Lower lobe of right lung (tissue), 2 donors: ENCODE measurements around the gene UBE2M. TPM values are rescaled to one million over a fixed set of nuclear protein-coding genes. Genes with fewer than 3 reads are reported as not detected.

Source experiments
- ATAC-seq, 2 donors: fragments of 200-7000 bp; cut with Tn5 transposase; one replicate each; pipeline ENCODE4 v1.9.1; 2020 to 2022; ENCODE audit warnings: mild to moderate bottlenecking in 2 of 2, moderate library complexity in 2 of 2
- DNase-seq: peaks from one replicate; pipeline ENCODE4 v3.0.0-alpha.2; 2020
- H3K27ac ChIP-seq: fragments of 200-600 bp; one replicate; pipeline ENCODE4 v1.8.0; 2022
- H3K27me3 ChIP-seq: fragments of 200-600 bp; one replicate; pipeline ENCODE4 v1.8.0; 2022; ENCODE audit warnings: low read depth
- H3K36me3 ChIP-seq: fragments of 200-600 bp; one replicate; pipeline ENCODE4 v1.8.0; 2022; ENCODE audit warnings: mild to moderate bottlenecking
- H3K4me1 ChIP-seq: fragments of 200-600 bp; one replicate; pipeline ENCODE4 v1.8.0; 2022
- H3K4me3 ChIP-seq: fragments of 200-600 bp; one replicate; pipeline ENCODE4 v1.8.0; 2022; ENCODE audit warnings: mild to moderate bottlenecking
- H3K9me3 ChIP-seq: fragments of 200-600 bp; one replicate; pipeline ENCODE4 v1.8.0; 2022
- CTCF ChIP-seq: fragments of 200-600 bp; IDR thresholded peaks from one replicate; pipeline ENCODE4 v1.8.0; 2022; ENCODE audit warnings: antibody characterized with exemption, mild to moderate bottlenecking
- intact Hi-C: fragments of 100-400 bp; cut with DNase I; formaldehyde crosslinking; loops from one replicate; pipeline ENCODE4 v1.11.0; 2022
- total RNA-seq: library from RNA; stranded (reverse); fragmentation: NEBNext Ultra II Directional; extraction: Animal tissue kit (Norgen Biotek cat#: 25700); gene quantifications from one replicate; pipeline ENCODE4 v1.2.1, GENCODE V29; 2021
- donor health status: DM: no; HTN: yes; CAD: no; lungs with severe emphysema.

The UBE2M gene
- total RNA-seq, 1 donor from 2014 or later = 50.4 TPM

DNA sequence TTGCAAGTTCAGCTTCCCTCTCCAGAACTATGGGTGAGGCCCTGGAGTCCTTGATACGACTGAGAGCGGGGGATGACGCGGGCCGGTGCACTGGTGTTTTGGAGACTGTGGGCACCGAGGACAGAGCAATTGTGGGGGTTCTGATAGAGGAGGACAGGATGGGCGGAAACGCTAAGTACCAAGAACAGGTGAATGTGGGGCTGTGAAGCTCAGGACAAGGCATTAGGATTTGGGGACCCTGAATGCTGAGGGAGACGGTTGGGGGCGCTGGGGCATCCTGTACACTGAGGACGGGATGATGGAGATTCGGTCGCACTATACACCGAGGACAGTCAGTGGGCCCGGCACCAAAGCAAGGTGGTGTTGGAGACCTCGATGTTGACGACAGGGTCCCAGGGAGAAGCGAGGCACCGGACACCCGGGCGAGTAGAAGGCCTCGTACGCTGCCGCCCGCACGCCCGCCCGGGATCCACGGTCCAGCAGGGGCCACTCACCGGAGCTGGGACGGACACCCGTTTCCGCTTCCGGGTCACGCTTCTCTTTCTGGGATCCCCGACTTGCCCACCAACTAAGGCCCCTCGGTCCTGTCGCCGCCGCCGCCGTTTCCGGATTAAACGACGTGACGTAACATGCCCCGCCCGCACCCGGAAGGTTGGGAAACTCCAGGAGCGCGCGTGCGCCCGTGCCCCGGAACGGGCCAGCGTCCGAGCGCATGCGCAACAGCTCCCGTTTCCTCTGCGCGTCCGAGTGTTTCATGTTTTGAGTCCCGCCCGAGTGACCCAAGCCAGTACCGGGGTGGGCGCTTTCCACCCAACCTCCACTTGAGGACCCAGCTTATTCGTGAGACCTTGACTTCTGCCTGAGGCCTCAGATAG, 3.7 kb downstream of the UBE2M start, which contains the start of gene CHMP2A:
Gene CHMP2A (minus strand): TSS at position 612 of the 875 bp plus-strand sequence. CDS start 893 bp downstream, outside the sequence.
- H3K36me3 ChIP-seq = peaks cover 61% of the 10 kb centered on the region
- H3K27ac ChIP-seq = peak within 1 kb of the TSS; percentile 95
- H3K27me3 ChIP-seq = no peaks in the 10 kb centered on the region
- peaks cover 39% of the 10 kb centered on the region for H3K4me1 ChIP-seq
- H3K4me3 ChIP-seq = peak within 1 kb of the TSS; percentile 91
- intact Hi-C loops = no loop called here
- TF ChIP-seq CTCF = no peak
- no peaks in the 10 kb centered on the region for H3K9me3 ChIP-seq
- ATAC-seq = peak; percentile 60 to 72
- peak; percentile 99 for DNase-seq

- peak overlapping the region; percentile 95 for H3K27ac ChIP-seq
- DNase-seq (no peak), ATAC-seq (no peak)
- H3K9me3 ChIP-seq = no peaks in the 10 kb centered on the region
- no peaks in the 10 kb centered on the region for H3K27me3 ChIP-seq
- intact Hi-C loops = no loop called here
- peak overlapping the region; percentile 91 for H3K4me3 ChIP-seq
- peaks cover 69% of the 10 kb centered on the region for H3K36me3 ChIP-seq
- TF ChIP-seq CTCF = no peak
- peaks cover 39% of the 10 kb centered on the region for H3K4me1 ChIP-seq
Observed at GRCh38 chr19:58553799-58554493, 4.5 kb downstream of the UBE2M start.

DNA sequence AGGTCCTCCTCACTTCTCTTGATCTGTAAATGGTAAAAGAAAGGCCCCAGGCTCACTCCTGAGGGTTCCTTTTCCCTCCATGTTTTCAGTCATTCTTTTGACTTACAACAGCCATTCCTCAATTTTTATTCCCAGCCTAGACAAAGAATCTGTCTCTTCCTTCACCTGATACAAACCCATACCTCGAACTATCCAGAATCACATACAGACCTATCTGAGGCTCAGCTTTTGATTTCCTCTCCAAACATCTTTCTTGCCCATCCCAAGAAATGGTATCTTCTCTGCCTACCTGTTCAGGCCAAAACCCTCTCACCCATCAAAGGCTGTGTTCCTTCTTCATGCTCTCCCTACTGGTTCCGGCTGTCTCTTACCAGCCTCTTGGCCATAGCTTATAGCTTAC, 5.8 kb downstream of the UBE2M start:
- Histone ChIP-seq H3K4me1 (peaks cover 39% of the 10 kb centered on the region), H3K9me3 (no peaks in the 10 kb centered on the region), H3K36me3 (peaks cover 81% of the 10 kb centered on the region), H3K27ac (no peak overlapping the region), H3K27me3 (no peaks in the 10 kb centered on the region), H3K4me3 (no peak overlapping the region)
- intact Hi-C loops = no loop called here
- ATAC-seq = no peak
- no peak for DNase-seq
- no peak for TF ChIP-seq CTCF

DNA sequence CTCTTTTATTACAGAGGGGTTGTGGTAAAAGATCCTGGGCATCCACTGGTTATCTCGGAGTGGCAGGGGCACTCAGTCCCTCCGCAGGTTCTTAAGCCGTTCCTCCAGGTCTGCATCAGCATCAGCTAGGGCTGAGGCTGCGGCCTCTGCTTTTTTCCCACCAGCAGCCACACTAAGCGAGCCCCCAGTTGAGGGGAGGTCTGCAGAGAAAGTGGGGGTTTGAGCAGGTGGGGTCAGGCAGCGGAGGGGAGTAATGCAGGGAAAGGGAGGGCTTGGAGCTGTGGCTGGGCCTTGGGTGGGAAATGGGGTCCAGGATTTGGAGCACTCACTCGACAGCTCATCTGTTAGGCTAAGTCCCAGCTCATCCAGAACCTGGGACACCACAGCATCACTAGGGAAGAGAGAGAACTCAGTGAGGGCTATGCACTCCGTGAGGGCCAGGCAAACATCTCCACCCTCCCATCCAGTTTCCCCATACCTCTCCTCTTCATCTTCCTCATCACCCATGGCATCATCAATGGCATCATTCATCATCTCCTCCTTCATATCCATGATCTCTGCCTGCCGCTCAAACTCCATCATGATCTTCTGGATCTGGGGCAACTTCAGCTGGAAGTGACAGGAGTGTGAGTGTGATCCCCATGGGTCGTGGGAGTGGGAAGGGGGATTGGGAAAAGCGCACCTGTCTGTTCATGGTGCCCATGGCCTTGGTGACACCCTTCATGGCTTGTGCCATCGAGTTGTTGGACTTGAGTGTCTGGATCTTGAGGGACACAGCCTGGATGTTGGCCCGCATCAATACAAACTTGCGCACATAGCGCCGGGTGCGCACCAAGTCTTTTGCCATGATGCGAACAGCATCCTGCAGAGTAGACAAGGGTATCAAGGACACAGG, 6.6 kb downstream of the UBE2M start:
- H3K27ac ChIP-seq = no peak overlapping the region
- H3K27me3 ChIP-seq = no peaks in the 10 kb centered on the region
- TF ChIP-seq CTCF = no peak
- H3K4me1 ChIP-seq = peaks cover 34% of the 10 kb centered on the region
- intact Hi-C loops = no loop called here
- no peak for ATAC-seq
- H3K9me3 ChIP-seq = no peaks in the 10 kb centered on the region
- no peak overlapping the region for H3K4me3 ChIP-seq
- no peak for DNase-seq
- H3K36me3 ChIP-seq = peaks cover 86% of the 10 kb centered on the region

DNA sequence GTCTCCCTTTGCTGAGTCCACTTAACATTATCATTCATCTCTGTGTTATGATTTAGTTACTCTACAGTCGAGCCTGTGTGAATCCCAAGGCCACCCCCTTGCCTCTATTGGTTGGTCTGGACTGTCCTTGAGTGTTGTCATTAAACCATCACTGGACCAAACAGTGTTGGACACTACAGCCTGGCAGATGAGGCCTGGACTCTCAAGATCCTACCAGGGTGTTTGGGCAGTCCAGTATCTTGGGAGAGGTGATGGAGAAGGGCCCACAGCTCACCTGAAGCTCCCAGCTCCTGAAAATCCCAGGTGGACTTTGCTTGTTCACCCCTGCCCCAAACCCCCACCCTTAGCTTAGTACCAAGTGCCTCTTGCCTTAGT, 7.3 kb downstream of the UBE2M start:
- H3K9me3 ChIP-seq = no peaks in the 10 kb centered on the region
- H3K36me3 ChIP-seq = peaks cover 86% of the 10 kb centered on the region
- H3K27ac ChIP-seq = no peak overlapping the region
- TF ChIP-seq CTCF = no peak
- no peak overlapping the region for H3K4me3 ChIP-seq
- no peaks in the 10 kb centered on the region for H3K27me3 ChIP-seq
- H3K4me1 ChIP-seq = peaks cover 34% of the 10 kb centered on the region
- no peak for DNase-seq
- ATAC-seq = no peak
- intact Hi-C loops = no loop called here
